H9 (cell line): ENCODE measurements around the gene MAN1B1. TPM values are rescaled to one million over a fixed set of nuclear protein-coding genes. Genes with fewer than 3 reads are reported as not detected.

Experiments used
- DNase-seq: peaks from one replicate; pipeline ENCODE4 v3.0.0-alpha.2; 2017
- H2AFZ ChIP-seq: one replicate; pipeline ENCODE4 v1.6.1; 2013; ENCODE audit warnings: mild to moderate bottlenecking, low read length, control low read depth, moderate library complexity
- H2AK5ac ChIP-seq: 2 replicates; pipeline ENCODE4 v1.6.1; 2013; ENCODE audit warnings: low read length, control low read depth, mixed read lengths; ENCODE audit not compliant: insufficient read length
- H2BK120ac ChIP-seq: one replicate; pipeline ENCODE4 v1.6.1; 2013; ENCODE audit warnings: low read depth, mild to moderate bottlenecking, low read length, control low read depth, inconsistent platforms; ENCODE audit not compliant: poor library complexity, severe bottlenecking
- H2BK12ac ChIP-seq: 2 replicates; pipeline ENCODE4 v1.6.1; 2013; ENCODE audit warnings: low read length, control low read depth, mixed read lengths, low read depth; ENCODE audit not compliant: insufficient read length
- H2BK15ac ChIP-seq: 2 replicates; pipeline ENCODE4 v1.6.1; 2013; ENCODE audit warnings: low read depth, low read length, control low read depth
- H2BK20ac ChIP-seq: one replicate; pipeline ENCODE4 v1.6.1; 2013; ENCODE audit warnings: low read depth, mild to moderate bottlenecking, low read length, control low read depth, inconsistent platforms; ENCODE audit not compliant: poor library complexity, severe bottlenecking
- H2BK5ac ChIP-seq: 2 replicates; pipeline ENCODE4 v1.6.1; 2013; ENCODE audit warnings: low read length, control low read depth, mixed read lengths; ENCODE audit not compliant: insufficient read length
- H3K14ac ChIP-seq: 2 replicates; pipeline ENCODE4 v1.6.1; 2013; ENCODE audit warnings: low read length, control low read depth; ENCODE audit not compliant: insufficient read depth
- H3K18ac ChIP-seq: 2 replicates; pipeline ENCODE4 v1.6.1; 2013; ENCODE audit warnings: low read depth, mild to moderate bottlenecking, mixed read lengths, low read length, control low read depth; ENCODE audit not compliant: insufficient read length
- H3K23ac ChIP-seq: 2 replicates; pipeline ENCODE4 v1.6.1; 2013; ENCODE audit warnings: low read length, control low read depth, mixed read lengths, low read depth; ENCODE audit not compliant: insufficient read length
- H3K23me2 ChIP-seq: 2 replicates; pipeline ENCODE4 v1.6.1; 2013; ENCODE audit warnings: low read depth, mild to moderate bottlenecking, mixed read lengths, low read length, control low read depth; ENCODE audit not compliant: insufficient read length, poor library complexity, severe bottlenecking
- H3K27ac ChIP-seq: 2 replicates; pipeline ENCODE4 v1.5.1; 2013; ENCODE audit warnings: low read length, control low read depth, mixed read lengths, low read depth; ENCODE audit not compliant: insufficient read length
- H3K27me3 ChIP-seq: 2 replicates; pipeline ENCODE4 v1.6.1; 2013; ENCODE audit warnings: low read length, control low read depth, inconsistent platforms; ENCODE audit not compliant: insufficient read depth
- H3K4ac ChIP-seq: 2 replicates; pipeline ENCODE4 v1.6.1; 2013; ENCODE audit warnings: low read depth, mild to moderate bottlenecking, control low read depth, inconsistent platforms, low read length, moderate library complexity
- H3K4me1 ChIP-seq: 2 replicates; pipeline ENCODE4 v1.6.1; 2013; ENCODE audit warnings: low read length, control low read depth, inconsistent platforms; ENCODE audit not compliant: insufficient read depth
- H3K4me2 ChIP-seq: 2 replicates; pipeline ENCODE4 v1.6.1; 2013; ENCODE audit warnings: low read length, control low read depth, mixed read lengths; ENCODE audit not compliant: insufficient read length, insufficient read depth
- H3K56ac ChIP-seq: 2 replicates; pipeline ENCODE4 v1.6.1; 2013; ENCODE audit warnings: low read depth, mild to moderate bottlenecking, mixed read lengths, low read length, control low read depth; ENCODE audit not compliant: insufficient read length
- H3K79me1 ChIP-seq: 2 replicates; pipeline ENCODE4 v1.6.1; 2013; ENCODE audit warnings: low read depth, mild to moderate bottlenecking, moderate library complexity, low read length, control low read depth, inconsistent platforms; ENCODE audit not compliant: insufficient read depth, poor library complexity, severe bottlenecking
- H3K79me2 ChIP-seq: 2 replicates; pipeline ENCODE4 v1.6.1; 2013; ENCODE audit warnings: low read length, control low read depth, inconsistent platforms; ENCODE audit not compliant: insufficient read depth
- H3K9ac ChIP-seq: 2 replicates; pipeline ENCODE4 v1.6.1; 2013; ENCODE audit warnings: low read length, control low read depth, mixed read lengths; ENCODE audit not compliant: insufficient read length; ENCODE audit errors: extremely low read depth
- H3K9me3 ChIP-seq: one replicate; pipeline ENCODE4 v1.6.1; 2013; ENCODE audit warnings: low read depth, low read length, inconsistent platforms; ENCODE audit not compliant: control insufficient read depth
- H3T11ph ChIP-seq: one replicate; pipeline ENCODE4 v1.6.1; 2013; ENCODE audit warnings: mild to moderate bottlenecking, low read length, control low read depth, inconsistent platforms
- H4K20me1 ChIP-seq: one replicate; pipeline ENCODE4 v1.6.1; 2013; ENCODE audit not compliant: control insufficient read depth, insufficient read length, insufficient read depth
- H4K5ac ChIP-seq: 2 replicates; pipeline ENCODE4 v1.6.1; 2013; ENCODE audit warnings: low read depth, mild to moderate bottlenecking, mixed read lengths, low read length, control low read depth; ENCODE audit not compliant: insufficient read length
- H4K8ac ChIP-seq: replicated peaks from 2 replicates; pipeline ENCODE4 v1.6.1; 2013; ENCODE audit warnings: low read length, control low read depth, mixed read lengths, low read depth; ENCODE audit not compliant: insufficient read length
- H4K91ac ChIP-seq: 2 replicates; pipeline ENCODE4 v1.6.1; 2013; ENCODE audit warnings: low read depth, mild to moderate bottlenecking, moderate library complexity, mixed read lengths, low read length, control low read depth; ENCODE audit not compliant: insufficient read length
- H3K27ac Mint-ChIP-seq, 3 experiments: 2 replicates in 2 of 3; 3 replicates in 1 of 3; pipeline ENCODE4 v1.8.0; 2020 to 2021; ENCODE audit warnings: mixed read lengths in 3 of 3, mild to moderate bottlenecking in 1 of 3, moderate library complexity in 1 of 3
- H3K27me3 Mint-ChIP-seq: 2 replicates; pipeline ENCODE4 v1.8.0; 2021; ENCODE audit warnings: low read depth, mild to moderate bottlenecking, moderate library complexity, mixed read lengths
- H3K36me3 Mint-ChIP-seq, 3 experiments: 2 replicates in 2 of 3; 3 replicates in 1 of 3; pipeline ENCODE4 v1.8.0; 2020 to 2021; ENCODE audit warnings: low read depth in 3 of 3, mixed read lengths in 3 of 3; ENCODE audit not compliant: insufficient read depth in 1 of 3
- H3K4me1 Mint-ChIP-seq, 2 experiments: 2 replicates each; pipeline ENCODE4 v1.8.0; 2020; ENCODE audit warnings: mixed read lengths in 2 of 2
- H3K4me3 Mint-ChIP-seq, 2 experiments: 2 replicates in 1 of 2; 3 replicates in 1 of 2; pipeline ENCODE4 v1.8.0; 2020 to 2021; ENCODE audit warnings: mild to moderate bottlenecking in 2 of 2, mixed read lengths in 2 of 2, moderate library complexity in 1 of 2
- H3K9me3 Mint-ChIP-seq, 2 experiments: 2 replicates in 1 of 2; 3 replicates in 1 of 2; pipeline ENCODE4 v1.8.0; 2020; ENCODE audit warnings: mild to moderate bottlenecking in 2 of 2, mixed read lengths in 2 of 2, moderate library complexity in 1 of 2
- WGBS: extraction: QIAGEN DNeasy Blood & Tissue Kit; methylation state at CpG from one replicate; pipeline ENCODE4 v1.1.7; 2013; ENCODE audit warnings: missing lambda C conversion rate, low lambda C conversion rate, mixed read lengths; ENCODE audit not compliant: insufficient read length; ENCODE audit errors: extremely low coverage; 5-methylcytosine and 5-hydroxymethylcytosine counted together
- total RNA-seq: library from RNA; stranded (reverse); gene quantifications from 2 replicates; pipeline ENCODE4 v1.2.1, GENCODE V29; 2021
- TF ChIP-seq, protein P1 (sequence below): fragments of 200-600 bp; sonication (generic); conservative IDR thresholded peaks from 3 replicates; pipeline ENCODE4 v1.8.0; 2021; ENCODE audit warnings: antibody characterized with exemption, mild to moderate bottlenecking

Gene MAN1B1
- total RNA-seq, 1 experiment from 2014 or later = 34.9 TPM

DNA sequence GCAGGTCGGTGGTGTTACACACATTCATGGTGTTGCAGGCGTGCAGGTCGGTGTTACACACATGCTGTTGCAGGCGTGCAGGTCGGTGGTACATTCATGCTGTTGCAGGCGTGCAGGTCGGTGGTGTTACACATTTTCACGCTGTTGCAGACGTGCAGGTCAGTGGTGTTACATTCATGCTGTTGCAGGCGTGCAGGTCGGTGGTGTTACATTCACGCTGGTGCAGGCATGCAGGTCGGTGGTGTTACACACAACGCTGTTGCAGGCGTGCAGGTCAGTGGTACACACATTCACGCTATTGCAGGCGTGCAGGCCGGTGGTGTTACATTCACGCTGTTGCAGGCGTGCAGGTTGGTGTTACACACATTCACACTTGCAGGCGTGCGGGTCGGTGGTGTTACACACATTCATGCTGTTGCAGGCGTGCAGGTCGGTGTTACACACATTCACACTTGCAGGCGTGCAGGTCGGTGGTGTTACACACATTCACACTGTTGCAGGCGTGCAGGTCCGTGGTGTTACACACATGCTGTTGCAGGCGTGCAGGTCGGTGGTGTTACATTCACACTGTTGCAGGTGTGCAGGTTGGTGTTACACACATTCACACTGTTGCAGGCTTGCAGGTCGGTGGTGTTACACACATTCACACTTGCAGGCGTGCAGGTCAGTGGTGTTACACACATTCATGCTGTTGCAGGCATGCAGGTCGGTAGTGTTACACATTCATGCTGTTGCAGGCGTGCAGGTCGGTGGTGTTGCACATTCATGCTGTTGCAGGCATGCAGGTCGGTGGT lies 16.6 kb downstream of the MAN1B1 start:
- no peak overlapping the region for H2AK5ac ChIP-seq
- H3K79me1 ChIP-seq = no peaks in the 10 kb centered on the region
- Mint-ChIP-seq H3K27ac (no peak overlapping the region), H3K4me3 (no peak overlapping the region), H3K27me3 (no peaks in the 10 kb centered on the region; the same call in 1 of the 2 replicates), H3K36me3 (peaks cover 10 to 21% (median 15%) of the 10 kb centered on the region in 3 experiments), H3K4me1 (no peaks in the 10 kb centered on the region), H3K9me3 (peaks cover 3 to 7% of the 10 kb centered on the region in 2 experiments; a peak in 4 of 5 replicates)
- TF ChIP-seq, protein P1, sequence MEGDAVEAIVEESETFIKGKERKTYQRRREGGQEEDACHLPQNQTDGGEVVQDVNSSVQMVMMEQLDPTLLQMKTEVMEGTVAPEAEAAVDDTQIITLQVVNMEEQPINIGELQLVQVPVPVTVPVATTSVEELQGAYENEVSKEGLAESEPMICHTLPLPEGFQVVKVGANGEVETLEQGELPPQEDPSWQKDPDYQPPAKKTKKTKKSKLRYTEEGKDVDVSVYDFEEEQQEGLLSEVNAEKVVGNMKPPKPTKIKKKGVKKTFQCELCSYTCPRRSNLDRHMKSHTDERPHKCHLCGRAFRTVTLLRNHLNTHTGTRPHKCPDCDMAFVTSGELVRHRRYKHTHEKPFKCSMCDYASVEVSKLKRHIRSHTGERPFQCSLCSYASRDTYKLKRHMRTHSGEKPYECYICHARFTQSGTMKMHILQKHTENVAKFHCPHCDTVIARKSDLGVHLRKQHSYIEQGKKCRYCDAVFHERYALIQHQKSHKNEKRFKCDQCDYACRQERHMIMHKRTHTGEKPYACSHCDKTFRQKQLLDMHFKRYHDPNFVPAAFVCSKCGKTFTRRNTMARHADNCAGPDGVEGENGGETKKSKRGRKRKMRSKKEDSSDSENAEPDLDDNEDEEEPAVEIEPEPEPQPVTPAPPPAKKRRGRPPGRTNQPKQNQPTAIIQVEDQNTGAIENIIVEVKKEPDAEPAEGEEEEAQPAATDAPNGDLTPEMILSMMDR = no peak
- H3K27ac ChIP-seq = no peak overlapping the region
- H4K8ac ChIP-seq = no peak overlapping the region
- H3K4me1 ChIP-seq = no peaks in the 10 kb centered on the region
- H3K9ac ChIP-seq = no peak overlapping the region
- no peak overlapping the region for H3K14ac ChIP-seq
- no peaks in the 10 kb centered on the region for H3K27me3 ChIP-seq
- H4K5ac ChIP-seq = no peak overlapping the region
- H2BK120ac ChIP-seq = no peak overlapping the region
- no peak overlapping the region for H4K91ac ChIP-seq
- H3K9me3 ChIP-seq = peaks cover 16% of the 10 kb centered on the region
- no peak overlapping the region for H3T11ph ChIP-seq
- H3K23me2 ChIP-seq = no peaks in the 10 kb centered on the region
- H3K4ac ChIP-seq = no peak overlapping the region
- no peak overlapping the region for H2AFZ ChIP-seq
- no CpG with 5 or more reads among the region's 37 CpGs for WGBS
- no peak overlapping the region for H3K23ac ChIP-seq
- H3K56ac ChIP-seq = no peak overlapping the region
- DNase-seq = no peak
- no peaks in the 10 kb centered on the region for H4K20me1 ChIP-seq
- no peak overlapping the region for H3K4me2 ChIP-seq
- no peak overlapping the region for H3K18ac ChIP-seq
- no peak overlapping the region for H2BK20ac ChIP-seq
- H2BK15ac ChIP-seq = no peak overlapping the region
- no peak overlapping the region for H2BK5ac ChIP-seq
- H2BK12ac ChIP-seq = no peak overlapping the region
- H3K79me2 ChIP-seq = no peaks in the 10 kb centered on the region
